ENCODE results near the gene PDXP. TPM values are rescaled to one million over a fixed set of nuclear protein-coding genes. Genes with fewer than 3 reads are reported as not detected.

PDXP gene
- total RNA-seq, 1 experiment from 2014 or later, result 42.7 TPM

DNA sequence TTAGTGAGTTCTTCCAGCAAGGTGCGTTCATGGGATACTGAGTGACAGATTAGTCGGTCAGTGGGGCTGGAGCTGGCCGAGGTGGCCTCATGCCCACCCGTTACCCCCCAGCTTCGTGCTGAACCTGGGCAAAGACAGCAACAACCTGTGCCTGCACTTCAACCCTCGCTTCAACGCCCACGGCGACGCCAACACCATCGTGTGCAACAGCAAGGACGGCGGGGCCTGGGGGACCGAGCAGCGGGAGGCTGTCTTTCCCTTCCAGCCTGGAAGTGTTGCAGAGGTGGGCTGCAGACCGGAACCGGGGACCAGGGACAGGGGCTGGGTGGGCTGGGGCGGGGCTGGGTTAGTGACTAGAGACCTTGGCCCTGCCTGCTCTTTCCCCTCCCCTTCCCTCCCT, 19.8 kb downstream of the PDXP start:
- Histone ChIP-seq H3K4me2 (ENCODE audit: low read length) (peak overlapping the region; percentile 1; the same call in 1 of the 2 replicates), H2AFZ (ENCODE audit: low read depth, low read length, poor library complexity, severe bottlenecking) (no peak overlapping the region), H3K79me2 (ENCODE audit: insufficient read depth, low read length) (peaks cover 13% of the 10 kb centered on the region; the same call in 1 of the 2 replicates), H3K36me3 (ENCODE audit: control insufficient read depth in 1 of 2, insufficient read depth in 2 of 2, low read length in 2 of 2) (peaks cover 5 to 11% of the 10 kb centered on the region in 2 experiments; a peak in 3 of 4 replicates), H3K9ac (ENCODE audit: low read length) (no peak overlapping the region), H3K27ac (ENCODE audit: low read depth, low read length) (no peak overlapping the region), H3K9me2 (ENCODE audit: insufficient read depth) (no peaks in the 10 kb centered on the region), H3K4me3 (replicated peaks in 1 of 2; ENCODE audit: low read depth in 1 of 2, low read length in 2 of 2) (no peak overlapping the region), H3K4me1 (ENCODE audit: control insufficient read depth in 1 of 2, insufficient read depth in 2 of 2, low read length in 2 of 2) (peaks cover 28 to 65% of the 10 kb centered on the region in 2 experiments), H3K27me3 (ENCODE audit: insufficient read depth, low read length) (no peaks in the 10 kb centered on the region), H4K20me1 (ENCODE audit: insufficient read depth) (no peaks in the 10 kb centered on the region), H3K9me3 (ENCODE audit: control insufficient read depth in 1 of 2, insufficient read depth in 1 of 2, low read depth in 1 of 2, low read length in 2 of 2) (no peaks in the 10 kb centered on the region)
- CTCF ChIA-PET, result interaction anchor here (0.6 kb wide), 1 partner anchor 1488 kb away, joined by 4 read pairs; no protein-coding TSS in a partner anchor
- ATAC-seq (no peak), DNase-seq (ENCODE audit: low read depth, low spot score) (no peak)
- TF ChIP-seq, protein P1, sequence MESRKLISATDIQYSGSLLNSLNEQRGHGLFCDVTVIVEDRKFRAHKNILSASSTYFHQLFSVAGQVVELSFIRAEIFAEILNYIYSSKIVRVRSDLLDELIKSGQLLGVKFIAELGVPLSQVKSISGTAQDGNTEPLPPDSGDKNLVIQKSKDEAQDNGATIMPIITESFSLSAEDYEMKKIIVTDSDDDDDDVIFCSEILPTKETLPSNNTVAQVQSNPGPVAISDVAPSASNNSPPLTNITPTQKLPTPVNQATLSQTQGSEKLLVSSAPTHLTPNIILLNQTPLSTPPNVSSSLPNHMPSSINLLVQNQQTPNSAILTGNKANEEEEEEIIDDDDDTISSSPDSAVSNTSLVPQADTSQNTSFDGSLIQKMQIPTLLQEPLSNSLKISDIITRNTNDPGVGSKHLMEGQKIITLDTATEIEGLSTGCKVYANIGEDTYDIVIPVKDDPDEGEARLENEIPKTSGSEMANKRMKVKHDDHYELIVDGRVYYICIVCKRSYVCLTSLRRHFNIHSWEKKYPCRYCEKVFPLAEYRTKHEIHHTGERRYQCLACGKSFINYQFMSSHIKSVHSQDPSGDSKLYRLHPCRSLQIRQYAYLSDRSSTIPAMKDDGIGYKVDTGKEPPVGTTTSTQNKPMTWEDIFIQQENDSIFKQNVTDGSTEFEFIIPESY (IDR thresholded peaks at IDR 0.05; ENCODE audit: extremely low read depth, insufficient replicate concordance, low read length), result no peak
- TF ChIP-seq ZNF274 (IDR thresholded peaks at IDR 0.05; ENCODE audit: low read depth, low read length), result no peak
- TF ChIP-seq, protein P2, sequence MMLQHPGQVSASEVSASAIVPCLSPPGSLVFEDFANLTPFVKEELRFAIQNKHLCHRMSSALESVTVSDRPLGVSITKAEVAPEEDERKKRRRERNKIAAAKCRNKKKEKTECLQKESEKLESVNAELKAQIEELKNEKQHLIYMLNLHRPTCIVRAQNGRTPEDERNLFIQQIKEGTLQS (IDR thresholded peaks at IDR 0.05), result no peak
- no peak for TF ChIP-seq FOSL1 (IDR thresholded peaks at IDR 0.05; ENCODE audit: low read depth)
- TF ChIP-seq, protein P3, sequence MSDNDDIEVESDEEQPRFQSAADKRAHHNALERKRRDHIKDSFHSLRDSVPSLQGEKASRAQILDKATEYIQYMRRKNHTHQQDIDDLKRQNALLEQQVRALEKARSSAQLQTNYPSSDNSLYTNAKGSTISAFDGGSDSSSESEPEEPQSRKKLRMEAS (IDR thresholded peaks at IDR 0.05), result no peak
- no peak for TF ChIP-seq POLR2A (IDR thresholded peaks at IDR 0.05; ENCODE audit: borderline replicate concordance, extremely low read depth, insufficient read depth, insufficient read length)
- no peak for TF ChIP-seq RAD21 (IDR thresholded peaks at IDR 0.05; ENCODE audit: low read depth)
- no peak for TF ChIP-seq SIN3A (IDR thresholded peaks at IDR 0.05; ENCODE audit: low read depth)
- TF ChIP-seq CEBPB (IDR thresholded peaks at IDR 0.05; ENCODE audit: low read depth), result no peak
- no peak for TF ChIP-seq SRF (IDR thresholded peaks at IDR 0.05; ENCODE audit: low read depth)
- no peak for TF ChIP-seq TCF7L2 (IDR thresholded peaks at IDR 0.05; ENCODE audit: borderline replicate concordance, extremely low read depth, insufficient read depth, insufficient read length)
- no peak for TF ChIP-seq CBX3 (IDR thresholded peaks at IDR 0.05; ENCODE audit: low read depth)
- TF ChIP-seq EZH2phosphoT487 (IDR thresholded peaks at IDR 0.05; ENCODE audit: borderline replicate concordance), result no peak
- TF ChIP-seq, protein P4, sequence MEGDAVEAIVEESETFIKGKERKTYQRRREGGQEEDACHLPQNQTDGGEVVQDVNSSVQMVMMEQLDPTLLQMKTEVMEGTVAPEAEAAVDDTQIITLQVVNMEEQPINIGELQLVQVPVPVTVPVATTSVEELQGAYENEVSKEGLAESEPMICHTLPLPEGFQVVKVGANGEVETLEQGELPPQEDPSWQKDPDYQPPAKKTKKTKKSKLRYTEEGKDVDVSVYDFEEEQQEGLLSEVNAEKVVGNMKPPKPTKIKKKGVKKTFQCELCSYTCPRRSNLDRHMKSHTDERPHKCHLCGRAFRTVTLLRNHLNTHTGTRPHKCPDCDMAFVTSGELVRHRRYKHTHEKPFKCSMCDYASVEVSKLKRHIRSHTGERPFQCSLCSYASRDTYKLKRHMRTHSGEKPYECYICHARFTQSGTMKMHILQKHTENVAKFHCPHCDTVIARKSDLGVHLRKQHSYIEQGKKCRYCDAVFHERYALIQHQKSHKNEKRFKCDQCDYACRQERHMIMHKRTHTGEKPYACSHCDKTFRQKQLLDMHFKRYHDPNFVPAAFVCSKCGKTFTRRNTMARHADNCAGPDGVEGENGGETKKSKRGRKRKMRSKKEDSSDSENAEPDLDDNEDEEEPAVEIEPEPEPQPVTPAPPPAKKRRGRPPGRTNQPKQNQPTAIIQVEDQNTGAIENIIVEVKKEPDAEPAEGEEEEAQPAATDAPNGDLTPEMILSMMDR (IDR thresholded peaks at IDR 0.05 in 2 of 3, conservative IDR thresholded peaks at IDR 0.05 in 1 of 3; ENCODE audit: borderline replicate concordance in 1 of 3, insufficient read depth in 1 of 3, low read depth in 2 of 3, low read length in 2 of 3), result no peak
- TF ChIP-seq JUND (IDR thresholded peaks at IDR 0.05), result no peak
- TF ChIP-seq POLR2AphosphoS5 (IDR thresholded peaks at IDR 0.05; ENCODE audit: low read depth, low read length), result no peak
- TF ChIP-seq SP1 (IDR thresholded peaks at IDR 0.05; ENCODE audit: low read depth), result no peak
- intact Hi-C loops (cut with micrococcal nuclease), result no loop called here
- RAD21 ChIA-PET (ENCODE audit: low non-redundant PET in 1 of 2, low total read pairs in 2 of 2, uncharacterized antibody in 2 of 2, unreplicated experiment in 2 of 2), result no interaction called here
- POLR2A ChIA-PET, result interaction anchor here (0.6 to 2.6 kb wide), 3 partner anchors 11 to 35 kb away, joined by 3 to 6 read pairs (median 5); no protein-coding TSS in a partner anchor
- BruUV-seq (replicated peaks), result no TSS peak

Data from HCT116 (cell line).